Measurements from ENCODE around the gene IFIT3.
"Not testable (repeated sequence)": the region's sequence is repeated elsewhere in the genome, so short reads cannot be mapped to it uniquely, and the experiment has no call there.

Gene IFIT3

DNA sequence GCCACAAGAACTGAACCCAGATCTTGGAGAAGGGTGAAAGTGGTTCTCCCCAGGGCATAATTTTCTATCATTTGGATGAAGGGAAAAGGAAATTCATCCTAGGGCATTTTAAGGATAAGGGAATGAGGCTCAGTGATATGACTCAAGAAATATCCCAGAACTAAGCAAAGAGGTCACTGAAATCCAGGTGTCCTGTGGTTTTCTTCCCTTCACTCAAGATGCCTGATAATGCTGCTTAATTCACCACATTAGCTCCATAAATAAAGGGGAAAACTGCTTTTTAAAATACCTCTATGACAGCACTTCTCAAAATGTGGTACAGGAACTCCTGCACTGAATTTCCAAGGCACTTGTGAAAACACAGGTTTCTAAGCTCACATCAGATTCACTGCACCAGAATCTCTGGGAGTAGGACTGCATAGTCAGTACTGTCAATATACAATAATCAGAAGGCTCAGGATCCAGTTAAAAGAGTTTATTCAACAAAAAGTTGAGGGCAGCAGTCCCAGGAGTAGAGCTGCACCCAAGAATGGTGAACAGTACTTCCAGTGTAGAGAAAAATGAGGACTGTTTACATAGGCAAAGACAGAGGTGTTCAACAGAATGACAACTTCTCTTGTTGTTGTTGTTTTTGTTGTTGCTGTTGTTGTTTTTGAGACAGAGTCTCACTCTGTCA is 2.9 kb downstream of the IFIT3 start:
- Histone ChIP-seq H3K27ac (peak overlapping the region in 1 of 2 donors; percentile 45), H3K4me3 (no peak overlapping the region)

DNA sequence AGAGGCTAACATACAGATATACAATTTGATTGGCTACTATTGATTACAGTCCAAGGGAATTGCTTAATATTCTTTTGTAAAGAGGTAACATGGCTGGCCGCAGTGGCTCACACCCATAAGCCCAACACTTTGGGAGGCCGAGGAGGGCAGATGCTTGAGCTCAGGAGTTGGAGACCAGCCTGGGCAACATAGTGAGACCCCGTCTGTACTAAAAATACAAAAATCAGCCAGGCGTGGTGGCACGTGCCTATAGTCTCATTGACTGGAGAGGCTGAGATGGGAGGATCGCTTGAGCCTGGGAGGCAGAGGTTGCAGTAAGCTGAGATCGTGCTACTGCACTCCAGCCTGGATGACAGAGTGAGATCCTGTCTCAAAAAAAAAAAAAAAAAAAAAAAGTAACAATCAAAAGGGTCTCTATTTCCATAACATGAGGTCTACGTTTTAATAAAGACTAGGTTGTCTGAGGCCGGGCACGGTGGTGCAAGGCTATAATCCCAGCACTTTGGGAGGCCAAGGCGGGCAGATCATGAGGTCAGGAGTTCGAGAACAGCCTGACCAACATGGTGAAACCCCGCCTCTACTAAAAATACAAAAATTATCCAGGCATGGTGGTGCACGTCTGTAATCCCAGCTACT is 3.8 kb downstream of the IFIT3 start:
- not testable (repeated sequence) for DNase-seq (ENCODE audit: low spot score)
- Histone ChIP-seq H3K27ac (peak overlapping the region; percentile 50 to 82), H3K4me3 (peak overlapping the region; percentile 65)

More for the DNA sequence above, 2.9 kb downstream of the IFIT3 start:
- DNase-seq (ENCODE audit: low spot score): no peak
- TF ChIP-seq, protein P1, sequence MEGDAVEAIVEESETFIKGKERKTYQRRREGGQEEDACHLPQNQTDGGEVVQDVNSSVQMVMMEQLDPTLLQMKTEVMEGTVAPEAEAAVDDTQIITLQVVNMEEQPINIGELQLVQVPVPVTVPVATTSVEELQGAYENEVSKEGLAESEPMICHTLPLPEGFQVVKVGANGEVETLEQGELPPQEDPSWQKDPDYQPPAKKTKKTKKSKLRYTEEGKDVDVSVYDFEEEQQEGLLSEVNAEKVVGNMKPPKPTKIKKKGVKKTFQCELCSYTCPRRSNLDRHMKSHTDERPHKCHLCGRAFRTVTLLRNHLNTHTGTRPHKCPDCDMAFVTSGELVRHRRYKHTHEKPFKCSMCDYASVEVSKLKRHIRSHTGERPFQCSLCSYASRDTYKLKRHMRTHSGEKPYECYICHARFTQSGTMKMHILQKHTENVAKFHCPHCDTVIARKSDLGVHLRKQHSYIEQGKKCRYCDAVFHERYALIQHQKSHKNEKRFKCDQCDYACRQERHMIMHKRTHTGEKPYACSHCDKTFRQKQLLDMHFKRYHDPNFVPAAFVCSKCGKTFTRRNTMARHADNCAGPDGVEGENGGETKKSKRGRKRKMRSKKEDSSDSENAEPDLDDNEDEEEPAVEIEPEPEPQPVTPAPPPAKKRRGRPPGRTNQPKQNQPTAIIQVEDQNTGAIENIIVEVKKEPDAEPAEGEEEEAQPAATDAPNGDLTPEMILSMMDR (IDR thresholded peaks at IDR 0.05): no peak

DNA sequence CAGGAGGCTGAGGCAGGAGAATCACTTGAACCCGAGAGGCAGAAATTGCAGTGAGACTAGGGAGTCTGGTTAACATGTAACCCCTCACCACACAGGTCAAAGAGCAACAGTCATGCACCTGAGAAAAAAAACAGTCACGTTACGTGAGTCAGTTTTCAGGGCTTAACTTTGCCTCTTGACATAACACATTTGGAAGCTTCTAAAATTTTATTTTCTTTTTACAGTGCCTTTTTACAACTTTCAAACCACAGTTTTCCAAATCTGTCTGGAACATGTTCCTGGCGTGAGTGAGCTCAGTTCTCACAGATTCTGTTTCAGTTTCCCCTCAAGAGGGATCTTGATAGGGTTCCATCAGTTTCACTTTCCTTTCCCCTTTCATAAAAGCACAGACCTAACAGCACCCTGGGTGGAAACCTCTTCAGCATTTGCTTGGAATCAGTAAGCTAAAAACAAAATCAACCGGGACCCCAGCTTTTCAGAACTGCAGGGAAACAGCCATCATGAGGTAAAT is 4.4 kb downstream of the IFIT3 start:
- TF ChIP-seq, protein P1 (IDR thresholded peaks at IDR 0.05): no peak
- DNase-seq (ENCODE audit: low spot score): no peak
- Histone ChIP-seq H3K4me3 (peak overlapping the region; percentile 65), H3K27ac (peak overlapping the region; percentile 60 to 82)

DNA sequence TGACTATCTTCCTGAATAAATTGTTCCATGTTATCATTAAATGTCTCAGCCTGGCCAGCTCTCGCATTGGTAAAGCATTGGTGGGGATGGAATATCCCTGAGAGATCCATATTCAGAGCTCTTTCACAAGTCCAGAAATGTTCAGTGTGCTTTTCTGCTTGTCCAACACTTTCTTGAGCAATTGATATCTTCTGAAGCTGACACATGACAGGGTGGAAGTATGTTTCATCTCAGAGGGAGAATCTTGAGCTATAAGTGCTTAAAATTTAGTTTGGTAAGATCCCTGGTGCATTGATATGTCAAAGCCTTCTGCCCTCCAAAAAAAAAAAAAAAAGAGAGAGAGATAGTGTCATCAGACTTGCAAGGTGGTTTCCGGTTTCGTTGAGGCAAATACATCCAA is 7.4 kb downstream of the IFIT3 start:
- Histone ChIP-seq H3K27ac (no peak overlapping the region), H3K4me3 (no peak overlapping the region)
- DNase-seq (ENCODE audit: low spot score): no peak
- TF ChIP-seq, protein P1 (IDR thresholded peaks at IDR 0.05): no peak

DNA sequence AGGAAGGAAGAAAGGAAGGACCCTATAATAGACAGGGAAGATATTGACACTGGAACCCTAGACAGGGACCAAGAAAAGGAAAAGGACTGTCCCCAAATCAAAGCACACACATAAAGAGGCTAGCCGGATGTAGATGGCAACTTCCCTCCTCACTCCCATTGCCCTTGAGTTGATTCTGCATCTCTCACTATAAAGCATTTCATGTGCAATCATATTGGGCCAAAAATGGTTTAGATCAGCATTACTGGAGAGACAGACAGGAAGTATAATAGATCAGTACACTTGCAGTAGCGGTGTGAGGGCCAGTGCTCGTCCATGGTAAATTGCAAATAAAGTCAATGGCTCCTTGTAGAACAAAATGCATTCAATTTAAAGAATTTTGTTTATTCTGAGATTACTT is 8.4 kb downstream of the IFIT3 start:
- DNase-seq (ENCODE audit: low spot score): no peak
- H3K4me3 ChIP-seq: no peak overlapping the region
- TF ChIP-seq, protein P1 (IDR thresholded peaks at IDR 0.05): no peak
- H3K27ac ChIP-seq: no peak overlapping the region

DNA sequence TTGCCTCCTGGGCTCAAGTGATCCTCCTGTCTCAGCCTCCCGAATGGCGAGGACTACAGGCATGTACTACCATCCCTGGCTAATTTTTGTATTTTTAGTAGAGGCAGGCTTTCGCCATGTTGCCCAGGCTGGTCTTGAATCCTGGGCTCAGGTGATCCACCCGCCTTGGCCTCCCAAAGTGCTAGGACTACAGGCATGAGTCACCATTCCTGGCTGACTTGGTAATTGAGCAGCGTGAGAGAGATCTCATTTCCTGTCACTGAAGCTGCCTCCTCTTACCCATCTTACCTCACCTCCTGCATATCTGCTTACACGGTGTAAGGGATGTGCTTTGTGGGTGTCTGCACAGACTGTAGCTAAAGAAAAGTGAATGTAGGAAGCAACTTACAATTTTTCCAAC is 9.7 kb downstream of the IFIT3 start:
- Histone ChIP-seq H3K27ac (no peak overlapping the region), H3K4me3 (no peak overlapping the region)
- DNase-seq (ENCODE audit: low spot score): no peak
- TF ChIP-seq, protein P1 (IDR thresholded peaks at IDR 0.05): no peak

DNA sequence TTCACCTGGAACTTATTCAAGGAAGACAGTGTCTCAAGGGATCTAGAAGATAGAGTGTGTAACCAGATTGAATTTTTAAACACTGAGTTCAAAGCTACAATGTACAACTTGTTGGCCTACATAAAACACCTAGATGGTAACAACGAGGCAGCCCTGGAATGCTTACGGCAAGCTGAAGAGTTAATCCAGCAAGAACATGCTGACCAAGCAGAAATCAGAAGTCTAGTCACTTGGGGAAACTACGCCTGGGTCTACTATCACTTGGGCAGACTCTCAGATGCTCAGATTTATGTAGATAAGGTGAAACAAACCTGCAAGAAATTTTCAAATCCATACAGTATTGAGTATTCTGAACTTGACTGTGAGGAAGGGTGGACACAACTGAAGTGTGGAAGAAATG is 10.9 kb downstream of the IFIT3 start:
- TF ChIP-seq, protein P1 (IDR thresholded peaks at IDR 0.05): no peak
- DNase-seq (ENCODE audit: low spot score): no peak
- no peak overlapping the region for H3K27ac ChIP-seq
- no peak overlapping the region for H3K4me3 ChIP-seq

All from coronary artery (tissue), 2 donors.